Retinal pigment epithelial cell (primary cell): ENCODE results near the gene PLXNA4.

ENCODE experiments used
- DNase-seq: peaks from one replicate; pipeline ENCODE4 v3.0.0-alpha.2; 2010; ENCODE audit warnings: low read depth
- H3K4me3 ChIP-seq: 2 replicates; pipeline ENCODE4 v1.5.1; 2011; ENCODE audit warnings: mild to moderate bottlenecking, low read length, control low read depth, moderate library complexity
- CTCF ChIP-seq: conservative IDR thresholded peaks from 2 replicates; pipeline ENCODE4 v1.5.1; 2011; ENCODE audit warnings: low read depth, low read length, control low read depth, inconsistent platforms

The PLXNA4 gene

GRCh38 chr7:132446666-132447278 lies 129.5 kb downstream of the PLXNA4 start:
- DNase-seq: no peak
- no peak overlapping the region for H3K4me3 ChIP-seq
- no peak for TF ChIP-seq CTCF

GRCh38 chr7:132446260-132446659 lies 130.0 kb downstream of the PLXNA4 start:
- TF ChIP-seq CTCF: no peak
- DNase-seq: no peak
- H3K4me3 ChIP-seq: no peak overlapping the region

- H3K4me3 ChIP-seq: no peak overlapping the region
- TF ChIP-seq CTCF: no peak
- no peak for DNase-seq
These were observed 132.3 kb downstream of the PLXNA4 start for GRCh38 chr7:132443761-132444520.

- TF ChIP-seq CTCF: no peak
- no peak overlapping the region for H3K4me3 ChIP-seq
- DNase-seq: no peak
These were observed 134.3 kb downstream of the PLXNA4 start for GRCh38 chr7:132441935-132442334.

GRCh38 chr7:132440151-132440550 lies 136.1 kb downstream of the PLXNA4 start:
- no peak for DNase-seq
- H3K4me3 ChIP-seq: no peak overlapping the region
- no peak for TF ChIP-seq CTCF

GRCh38 chr7:132438926-132439325 lies 137.3 kb downstream of the PLXNA4 start:
- TF ChIP-seq CTCF: no peak
- no peak for DNase-seq
- no peak overlapping the region for H3K4me3 ChIP-seq

GRCh38 chr7:132437730-132438129 lies 138.5 kb downstream of the PLXNA4 start:
- no peak overlapping the region for H3K4me3 ChIP-seq
- no peak for TF ChIP-seq CTCF
- no peak for DNase-seq
